SK-N-SH treated with all-trans-retinoic acid at 6 μM for 48 hours (cell line): Measurements from ENCODE around the gene XRCC1.
"Not testable (repeated sequence)": the region's sequence is repeated elsewhere in the genome, so short reads cannot be mapped to it uniquely, and the experiment has no call there.

ENCODE experiments used
- ARNTL ChIP-seq: fragments of 450-650 bp; formaldehyde crosslinking; IDR thresholded peaks from 2 replicates; pipeline ENCODE4 v1.5.0; 2020; ENCODE audit warnings: low read depth, mild to moderate bottlenecking, moderate library complexity, borderline replicate concordance
- BACH2 ChIP-seq: fragments of 250-450 bp; sonication (Bioruptor Pico); IDR thresholded peaks from 2 replicates; pipeline ENCODE4 v1.9.0; 2021; ENCODE audit warnings: mild to moderate bottlenecking, borderline replicate concordance
- PATZ1 ChIP-seq: fragments of 250-450 bp; sonication (Bioruptor Pico); IDR thresholded peaks from 2 replicates; pipeline ENCODE4 v1.8.0; 2020; ENCODE audit warnings: mild to moderate bottlenecking, moderate library complexity, borderline replicate concordance

DNA sequence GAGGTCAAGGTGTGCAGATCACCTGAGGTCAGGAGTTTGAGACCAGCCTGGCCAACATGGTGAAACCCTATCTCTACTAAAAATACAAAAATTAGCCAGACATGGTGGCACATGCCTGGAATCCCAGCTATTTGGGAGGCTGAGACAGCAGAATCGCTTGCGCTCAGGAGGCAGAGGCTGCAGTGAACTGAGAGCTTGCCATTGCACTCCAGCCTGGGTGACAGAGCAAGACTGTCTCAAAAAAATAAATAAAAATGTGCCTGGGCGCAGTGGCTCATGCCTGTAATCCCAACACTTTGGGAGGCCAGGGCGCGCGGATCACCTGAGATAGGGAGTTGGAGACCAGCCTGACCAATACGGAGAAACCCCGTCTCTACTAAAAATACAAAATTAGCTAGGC is 51.6 kb downstream of the XRCC1 start:
- not testable (repeated sequence) for TF ChIP-seq ARNTL; BACH2; PATZ1 (CRISPR knock-in tag)
